Choroid plexus epithelial cell (primary cell): Measurements from ENCODE around the gene TMPRSS13.

Experiments
- DNase-seq: peaks from one replicate; pipeline ENCODE4 v3.0.0-alpha.2; 2010; ENCODE audit warnings: low read depth
- H3K4me3 ChIP-seq: 2 replicates; pipeline ENCODE4 v1.5.1; 2011; ENCODE audit warnings: low read depth, mild to moderate bottlenecking, control low read depth, low read length, moderate library complexity
- CTCF ChIP-seq: conservative IDR thresholded peaks from 2 replicates; pipeline ENCODE4 v1.5.1; 2011; ENCODE audit warnings: low read depth, mild to moderate bottlenecking, control low read depth, inconsistent platforms, low read length, moderate library complexity

Gene TMPRSS13

GRCh38 chr11:117902001-117902845 lies 27.0 kb downstream of the TMPRSS13 start:
- TF ChIP-seq CTCF, result no peak
- no peak overlapping the region for H3K4me3 ChIP-seq
- no peak for DNase-seq

GRCh38 chr11:117901601-117902000 lies 27.6 kb downstream of the TMPRSS13 start:
- no peak for DNase-seq
- TF ChIP-seq CTCF, result no peak
- no peak overlapping the region for H3K4me3 ChIP-seq

- TF ChIP-seq CTCF, result no peak
- no peak for DNase-seq
- H3K4me3 ChIP-seq, result no peak overlapping the region
Observed at GRCh38 chr11:117900720-117901440, 28.3 kb downstream of the TMPRSS13 start.

- no peak overlapping the region for H3K4me3 ChIP-seq
- DNase-seq, result no peak
- no peak for TF ChIP-seq CTCF
Observed at GRCh38 chr11:117900121-117900648, 29.0 kb downstream of the TMPRSS13 start.

- TF ChIP-seq CTCF, result no peak
- no peak for DNase-seq
- no peak overlapping the region for H3K4me3 ChIP-seq
Observed at GRCh38 chr11:117898059-117898458, 31.1 kb downstream of the TMPRSS13 start.

GRCh38 chr11:117892651-117893050 lies 36.6 kb downstream of the TMPRSS13 start:
- no peak for DNase-seq
- TF ChIP-seq CTCF, result no peak

GRCh38 chr11:117891362-117891761 lies 37.8 kb downstream of the TMPRSS13 start:
- no peak overlapping the region for H3K4me3 ChIP-seq
- DNase-seq, result no peak
- no peak for TF ChIP-seq CTCF

More at GRCh38 chr11:117892651-117893050, 36.6 kb downstream of the TMPRSS13 start:
- no peak overlapping the region for H3K4me3 ChIP-seq
